ENCODE results near the gene SDC3.

- TF ChIP-seq CTCF (conservative IDR thresholded peaks at IDR 0.05) (no peak), EZH2 (IDR thresholded peaks at IDR 0.05; ENCODE audit: low read depth) (no peak)
These were observed 32.0 kb upstream of the SDC3 start for GRCh38 chr1:30940541-30940940.

Measured in PC-9 (cell line).